GM19043 (cell line): ENCODE data around the gene TNFRSF14.

Experiments used
- ATAC-seq: cut with Tn5 transposase; IDR thresholded peaks from one replicate; pipeline ENCODE4 v1.9.1; 2021; ENCODE audit warnings: low read depth; ENCODE audit not compliant: unreplicated experiment

The TNFRSF14 gene

GRCh38 chr1:2523191-2523890 is 32.8 kb upstream of the TNFRSF14 start:
- ATAC-seq, result no peak

- ATAC-seq, result no peak
Observed at GRCh38 chr1:2523891-2524609, 32.1 kb upstream of the TNFRSF14 start.

GRCh38 chr1:2525572-2525919 is 30.6 kb upstream of the TNFRSF14 start:
- ATAC-seq, result no peak

GRCh38 chr1:2525920-2526823 is 30.0 kb upstream of the TNFRSF14 start, which contains the start of gene PANK4:
Gene PANK4, minus strand, starts transcription at chr1:2526596. Its CDS starts 9 bp downstream, at chr1:2526587.
- ATAC-seq, result peak; percentile 82

GRCh38 chr1:2526824-2527555 is 29.2 kb upstream of the TNFRSF14 start:
- peak; percentile 27 for ATAC-seq

GRCh38 chr1:2527556-2527860 is 28.7 kb upstream of the TNFRSF14 start:
- ATAC-seq, result no peak

- no peak for ATAC-seq
Observed at GRCh38 chr1:2528016-2528415, 28.2 kb upstream of the TNFRSF14 start.

- ATAC-seq, result no peak
Observed at GRCh38 chr1:2528611-2528965, 27.6 kb upstream of the TNFRSF14 start.

GRCh38 chr1:2528966-2529783 is 27.0 kb upstream of the TNFRSF14 start:
- ATAC-seq, result no peak

- no peak for ATAC-seq
Observed at GRCh38 chr1:2529784-2530512, 26.2 kb upstream of the TNFRSF14 start, which contains the start of gene HES5. Gene HES5, minus strand, starts transcription at chr1:2530263. Its CDS starts 99 bp downstream, at chr1:2530164.

GRCh38 chr1:2530513-2531361 is 25.4 kb upstream of the TNFRSF14 start:
- ATAC-seq, result no peak

- ATAC-seq, result no peak
Observed at GRCh38 chr1:2532485-2533160, 23.5 kb upstream of the TNFRSF14 start.

- no peak for ATAC-seq
Observed at GRCh38 chr1:2533365-2533764, 22.8 kb upstream of the TNFRSF14 start.

- ATAC-seq, result no peak
Observed at GRCh38 chr1:2534315-2534686, 21.9 kb upstream of the TNFRSF14 start.

- no peak for ATAC-seq
Observed at GRCh38 chr1:2534687-2535441, 21.3 kb upstream of the TNFRSF14 start.

- ATAC-seq, result no peak
Observed at GRCh38 chr1:2535455-2535854, 20.7 kb upstream of the TNFRSF14 start.

- ATAC-seq, result no peak
Observed at GRCh38 chr1:2535981-2536380, 20.2 kb upstream of the TNFRSF14 start.
